ENCODE data around the gene MMP14. TPM values are rescaled to one million over a fixed set of nuclear protein-coding genes. Genes with fewer than 3 reads are reported as not detected.
A peak's percentile ranks its signal among the peaks of the same experiment; 100 is the strongest.

The MMP14 gene
- total RNA-seq, 1 donor from 2014 or later, result 187 TPM

GRCh38 chr14:22865424-22866405, 29.3 kb downstream of the MMP14 start:
- no peak overlapping the region for H3K4me3 ChIP-seq
- H3K27ac ChIP-seq, result no peak overlapping the region
- H3K9me3 ChIP-seq, result no peaks in the 10 kb centered on the region
- DNase-seq (ENCODE audit: extremely low spot score in 2 of 2), result no peak
- H3K36me3 ChIP-seq, result no peaks in the 10 kb centered on the region
- TF ChIP-seq CTCF (IDR thresholded peaks at IDR 0.05) (no peak), POLR2A (IDR thresholded peaks at IDR 0.05) (no peak), POLR2AphosphoS5 (IDR thresholded peaks at IDR 0.05; ENCODE audit: insufficient read depth in 1 of 2, low read depth in 1 of 2) (no peak)
- peaks cover 14% of the 10 kb centered on the region for H3K4me1 ChIP-seq
- no peaks in the 10 kb centered on the region for H3K27me3 ChIP-seq
- intact Hi-C loops (cut with DNase I), result no loop called here

- Histone ChIP-seq H3K27me3 (no peaks in the 10 kb centered on the region), H3K4me3 (no peak overlapping the region), H3K36me3 (no peaks in the 10 kb centered on the region), H3K4me1 (peaks cover 19% of the 10 kb centered on the region), H3K9me3 (no peaks in the 10 kb centered on the region), H3K27ac (no peak overlapping the region)
- no peak for DNase-seq (ENCODE audit: extremely low spot score in 2 of 2)
- intact Hi-C loops (cut with DNase I), result no loop called here
- TF ChIP-seq POLR2A (IDR thresholded peaks at IDR 0.05) (no peak), POLR2AphosphoS5 (IDR thresholded peaks at IDR 0.05; ENCODE audit: insufficient read depth in 1 of 2, low read depth in 1 of 2) (no peak), CTCF (IDR thresholded peaks at IDR 0.05) (no peak)
Observed at GRCh38 chr14:22866874-22867273, 30.5 kb downstream of the MMP14 start.

GRCh38 chr14:22870811-22871223, 34.4 kb downstream of the MMP14 start:
- Histone ChIP-seq H3K9me3 (no peaks in the 10 kb centered on the region), H3K4me3 (peak overlapping the region; percentile 88 to 92), H3K36me3 (peaks cover 8 to 23% of the 10 kb centered on the region in 2 donors), H3K27me3 (no peaks in the 10 kb centered on the region), H3K27ac (peak overlapping the region; percentile 99), H3K4me1 (peaks cover 34% of the 10 kb centered on the region)
- DNase-seq (ENCODE audit: extremely low spot score in 2 of 2), result no peak
- TF ChIP-seq POLR2AphosphoS5 (IDR thresholded peaks at IDR 0.05; ENCODE audit: insufficient read depth in 1 of 2, low read depth in 1 of 2), result no peak
- no peak for TF ChIP-seq CTCF (IDR thresholded peaks at IDR 0.05)
- TF ChIP-seq POLR2A (IDR thresholded peaks at IDR 0.05), result no peak
- intact Hi-C loops (cut with DNase I), result no loop called here

- DNase-seq (ENCODE audit: extremely low spot score in 2 of 2), result peak in 1 of 2 donors; percentile 98
- Histone ChIP-seq H3K27me3 (no peaks in the 10 kb centered on the region), H3K4me1 (peaks cover 34% of the 10 kb centered on the region), H3K36me3 (peaks cover 9 to 29% of the 10 kb centered on the region in 2 donors), H3K4me3 (peak within 1 kb of the TSS; percentile 88 to 92), H3K9me3 (no peaks in the 10 kb centered on the region), H3K27ac (peak within 1 kb of the TSS; percentile 99)
- intact Hi-C loops (cut with DNase I), result no loop called here
- TF ChIP-seq POLR2AphosphoS5 (IDR thresholded peaks at IDR 0.05; ENCODE audit: insufficient read depth in 1 of 2, low read depth in 1 of 2), result peak; percentile 78 to 98
- TF ChIP-seq CTCF (IDR thresholded peaks at IDR 0.05), result no peak
- TF ChIP-seq POLR2A (IDR thresholded peaks at IDR 0.05), result peak in 1 of 2 donors; percentile 84
Observed at GRCh38 chr14:22871224-22872032, 35.0 kb downstream of the MMP14 start, which contains the start of gene LRP10. LRP10 (plus strand) TSS chr14:22871740; CDS start chr14:22872304, 564 bp downstream.

Measured in vagina (tissue), 2 donors.